Mesothelial cell of epicardium (in vitro differentiated cells): ENCODE data around the gene COL4A2. TPM values are rescaled to one million over a fixed set of nuclear protein-coding genes. Genes with fewer than 3 reads are reported as not detected.
"Not testable (repeated sequence)": the region's sequence is repeated elsewhere in the genome, so short reads cannot be mapped to it uniquely, and the experiment has no call there.

ENCODE experiments used
- DNase-seq, 2 experiments: peaks; one replicate each; pipeline ENCODE4 v3.0.0; 2021; ENCODE audit warnings: low spot score in 2 of 2; ENCODE audit not compliant: unreplicated experiment in 2 of 2
- H3K27ac Mint-ChIP-seq: 2 replicates; pipeline ENCODE4 v1.8.0; 2021; ENCODE audit warnings: mixed read lengths
- H3K27me3 Mint-ChIP-seq: 2 replicates; pipeline ENCODE4 v1.8.0; 2021; ENCODE audit warnings: low read depth, mixed read lengths
- H3K36me3 Mint-ChIP-seq: 2 replicates; pipeline ENCODE4 v1.8.0; 2021; ENCODE audit warnings: mixed read lengths
- H3K4me1 Mint-ChIP-seq: 2 replicates; pipeline ENCODE4 v1.8.0; 2021; ENCODE audit warnings: mixed read lengths
- H3K4me3 Mint-ChIP-seq: 2 replicates; pipeline ENCODE4 v1.8.0; 2021; ENCODE audit warnings: mild to moderate bottlenecking, moderate library complexity, mixed read lengths
- H3K9me3 Mint-ChIP-seq: 2 replicates; pipeline ENCODE4 v1.8.0; 2021; ENCODE audit warnings: mixed read lengths
- CTCF ChIP-seq: fragments of 200-600 bp; sonication (generic); IDR thresholded peaks from one replicate; pipeline ENCODE4 v1.5.0; 2021; ENCODE audit warnings: antibody characterized with exemption; ENCODE audit not compliant: unreplicated experiment
- total RNA-seq: library from RNA; stranded (reverse); gene quantifications from 3 replicates; pipeline ENCODE4 v1.2.1, GENCODE V29; 2021

Gene COL4A2
- total RNA-seq, 1 donor from 2014 or later, result 469 TPM

GRCh38 chr13:110531100-110531499 lies 224.0 kb downstream of the COL4A2 start:
- no peaks in the 10 kb centered on the region for H3K27me3 Mint-ChIP-seq
- H3K27ac Mint-ChIP-seq, result peak overlapping the region; percentile 55
- no peaks in the 10 kb centered on the region for H3K9me3 Mint-ChIP-seq
- no peaks in the 10 kb centered on the region for H3K36me3 Mint-ChIP-seq
- TF ChIP-seq CTCF, result no peak
- no peak for DNase-seq
- H3K4me3 Mint-ChIP-seq, result no peak overlapping the region
- peaks cover 34% of the 10 kb centered on the region for H3K4me1 Mint-ChIP-seq

GRCh38 chr13:110531671-110532083 lies 224.6 kb downstream of the COL4A2 start:
- no peak for DNase-seq
- H3K27ac Mint-ChIP-seq, result peak overlapping the region; percentile 9
- H3K27me3 Mint-ChIP-seq, result no peaks in the 10 kb centered on the region
- H3K9me3 Mint-ChIP-seq, result no peaks in the 10 kb centered on the region
- TF ChIP-seq CTCF, result no peak
- H3K36me3 Mint-ChIP-seq, result no peaks in the 10 kb centered on the region
- peaks cover 34% of the 10 kb centered on the region for H3K4me1 Mint-ChIP-seq
- no peak overlapping the region for H3K4me3 Mint-ChIP-seq

- DNase-seq, H3K9me3 Mint-ChIP-seq, H3K27me3 Mint-ChIP-seq, H3K27ac Mint-ChIP-seq, H3K36me3 Mint-ChIP-seq, H3K4me3 Mint-ChIP-seq: not testable (repeated sequence)
- peaks cover 29% of the 10 kb centered on the region for H3K4me1 Mint-ChIP-seq
Measured at GRCh38 chr13:110532258-110532657, 225.2 kb downstream of the COL4A2 start.

- DNase-seq, result no peak
- no peaks in the 10 kb centered on the region for H3K9me3 Mint-ChIP-seq
- no peaks in the 10 kb centered on the region for H3K27me3 Mint-ChIP-seq
- no peaks in the 10 kb centered on the region for H3K36me3 Mint-ChIP-seq
- TF ChIP-seq CTCF, result no peak
- peaks cover 22% of the 10 kb centered on the region for H3K4me1 Mint-ChIP-seq
- no peak overlapping the region for H3K4me3 Mint-ChIP-seq
- peak overlapping the region; percentile 47 for H3K27ac Mint-ChIP-seq
Measured at GRCh38 chr13:110533771-110534670, 226.9 kb downstream of the COL4A2 start.

- TF ChIP-seq CTCF, result no peak
- Mint-ChIP-seq H3K27me3 (no peaks in the 10 kb centered on the region), H3K9me3 (no peaks in the 10 kb centered on the region), H3K4me1 (peaks cover 18% of the 10 kb centered on the region), H3K27ac (no peak overlapping the region), H3K4me3 (no peak overlapping the region), H3K36me3 (no peaks in the 10 kb centered on the region)
- no peak for DNase-seq
Measured at GRCh38 chr13:110535526-110535925, 228.4 kb downstream of the COL4A2 start.

- H3K36me3 Mint-ChIP-seq, result no peaks in the 10 kb centered on the region
- H3K4me3 Mint-ChIP-seq, result no peak overlapping the region
- H3K27ac Mint-ChIP-seq, result no peak overlapping the region
- H3K4me1 Mint-ChIP-seq, result peaks cover 19% of the 10 kb centered on the region
- no peaks in the 10 kb centered on the region for H3K27me3 Mint-ChIP-seq
- no peak for TF ChIP-seq CTCF
- DNase-seq, result no peak
- no peaks in the 10 kb centered on the region for H3K9me3 Mint-ChIP-seq
Measured at GRCh38 chr13:110536006-110536693, 229.1 kb downstream of the COL4A2 start.
